Occipital lobe (tissue), 2 donors: Measurements from ENCODE around the gene KIF23. TPM values are rescaled to one million over a fixed set of nuclear protein-coding genes. Genes with fewer than 3 reads are reported as not detected.
A peak's percentile ranks its signal among the peaks of the same experiment; 100 is the strongest.
"Not testable (repeated sequence)": the region's sequence is repeated elsewhere in the genome, so short reads cannot be mapped to it uniquely, and the experiment has no call there.

Experiments used
- DNase-seq: peaks from one replicate; lab custom pipeline; 2025; lab: John Stamatoyannopoulos, UW
- total RNA-seq: library from RNA; depleted of rRNA; stranded (reverse); fragments of >200 nt; gene quantifications from one replicate; pipeline ENCODE4 v1.2.3, GENCODE V29; 2014

The KIF23 gene
- total RNA-seq, result 4.7 TPM

DNA sequence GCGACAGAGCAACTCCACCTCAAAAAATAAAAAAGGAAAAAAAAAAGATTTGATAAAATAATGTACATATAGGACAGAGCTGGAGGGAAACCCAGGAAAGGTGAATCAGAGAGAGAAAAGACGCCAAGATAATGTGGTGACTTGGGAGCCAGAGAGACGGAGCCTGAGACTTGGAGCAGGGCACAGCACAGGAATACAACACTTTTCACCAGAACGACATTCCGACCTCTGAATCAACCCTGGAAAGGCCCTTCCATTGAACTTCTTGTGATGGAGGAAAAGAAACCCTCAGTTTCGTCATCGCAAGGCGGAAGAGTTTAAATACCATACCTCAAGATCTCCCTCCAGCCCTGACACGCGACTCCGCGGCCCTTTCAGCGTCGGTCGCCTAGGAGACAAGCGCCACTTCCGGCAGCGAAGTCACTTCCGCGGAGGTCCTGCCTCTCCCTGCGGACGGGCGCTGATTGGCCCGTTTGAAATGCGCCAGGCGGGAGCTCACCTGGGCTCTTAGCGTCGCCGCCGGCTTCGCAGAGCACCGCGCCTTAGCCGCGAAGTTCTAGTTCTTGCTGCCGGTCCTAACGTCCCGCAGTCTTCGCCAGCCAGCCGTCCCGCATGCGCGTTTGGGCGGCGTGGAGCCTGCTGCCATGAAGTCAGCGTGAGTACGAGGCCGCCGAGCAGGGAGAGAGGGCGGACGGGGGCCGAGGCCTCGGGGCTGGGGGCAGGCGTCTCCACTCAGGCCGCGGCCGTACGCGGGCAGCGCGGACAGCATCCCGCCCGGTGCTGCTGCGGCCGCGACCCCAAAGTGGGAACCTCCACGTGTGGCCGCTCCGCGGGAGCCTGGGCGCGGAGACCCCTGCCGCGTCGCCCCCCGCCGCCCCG lies at the start of gene KIF23:
Gene KIF23 (plus strand): TSS at position 528 of the 879 bp plus-strand sequence. CDS start 117 bp downstream, at position 645.
- peak; percentile 76 for DNase-seq

DNA sequence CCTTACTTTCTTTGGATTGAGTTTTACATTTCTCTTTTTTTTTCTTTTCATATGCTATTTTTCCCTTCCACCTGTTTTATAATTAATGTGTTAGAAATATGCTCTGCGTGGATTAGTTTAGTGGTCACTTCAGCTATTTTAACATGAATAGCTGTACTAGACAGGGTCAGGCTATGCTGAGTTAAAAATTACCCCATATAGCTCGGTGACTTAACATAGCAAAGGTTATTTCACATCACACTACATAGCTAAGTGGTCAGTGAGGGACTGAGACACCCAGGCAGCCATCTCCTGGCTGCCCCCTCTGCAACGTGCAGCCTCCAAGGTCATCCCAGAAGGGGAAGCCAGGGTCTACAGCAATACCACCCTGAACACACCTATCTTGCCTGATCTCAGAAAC lies 46.9 kb upstream of the KIF23 start:
- no peak for DNase-seq

GRCh38 chr15:69369631-69370030 lies 44.5 kb upstream of the KIF23 start:
- DNase-seq, result no peak

- no peak for DNase-seq
Observed at GRCh38 chr15:69373406-69373805, 40.7 kb upstream of the KIF23 start.

- no peak for DNase-seq
Observed at GRCh38 chr15:69375151-69375790, 38.9 kb upstream of the KIF23 start.

DNA sequence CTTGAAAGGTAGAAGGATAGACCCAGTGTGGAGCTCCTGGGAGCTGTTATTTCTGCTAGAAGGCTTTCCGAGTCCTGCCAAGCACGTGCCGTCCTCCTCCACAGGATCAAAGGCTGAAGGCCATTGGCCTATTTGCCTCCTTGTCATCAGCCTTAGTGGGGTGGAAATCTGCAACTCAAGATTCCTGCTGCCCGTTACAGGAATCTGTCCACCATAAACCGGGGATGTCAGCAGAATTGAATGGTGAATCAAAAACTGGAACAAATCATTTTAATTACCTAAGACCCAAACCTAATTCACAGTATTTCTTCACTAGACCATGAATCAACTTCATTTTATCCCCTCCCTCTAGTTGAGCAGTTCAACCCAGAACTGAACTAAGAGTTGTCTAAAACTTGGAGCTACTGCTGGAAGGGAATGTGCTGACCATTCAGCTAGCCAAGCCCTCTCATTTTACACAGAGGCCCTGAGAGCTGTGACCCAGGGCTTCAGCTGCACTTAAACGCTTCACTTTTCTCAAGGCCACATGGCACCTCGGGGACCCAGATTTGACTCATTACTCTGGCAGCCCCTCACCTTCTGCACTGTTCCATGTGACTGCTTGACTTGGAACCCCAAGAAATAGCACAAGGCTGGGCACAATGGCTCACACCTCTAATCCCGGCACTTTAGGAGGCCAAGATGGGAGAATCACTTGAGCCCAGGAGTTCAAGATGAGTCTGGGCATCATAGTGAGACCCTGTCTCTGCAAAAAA lies 36.8 kb upstream of the KIF23 start:
- no peak for DNase-seq

DNA sequence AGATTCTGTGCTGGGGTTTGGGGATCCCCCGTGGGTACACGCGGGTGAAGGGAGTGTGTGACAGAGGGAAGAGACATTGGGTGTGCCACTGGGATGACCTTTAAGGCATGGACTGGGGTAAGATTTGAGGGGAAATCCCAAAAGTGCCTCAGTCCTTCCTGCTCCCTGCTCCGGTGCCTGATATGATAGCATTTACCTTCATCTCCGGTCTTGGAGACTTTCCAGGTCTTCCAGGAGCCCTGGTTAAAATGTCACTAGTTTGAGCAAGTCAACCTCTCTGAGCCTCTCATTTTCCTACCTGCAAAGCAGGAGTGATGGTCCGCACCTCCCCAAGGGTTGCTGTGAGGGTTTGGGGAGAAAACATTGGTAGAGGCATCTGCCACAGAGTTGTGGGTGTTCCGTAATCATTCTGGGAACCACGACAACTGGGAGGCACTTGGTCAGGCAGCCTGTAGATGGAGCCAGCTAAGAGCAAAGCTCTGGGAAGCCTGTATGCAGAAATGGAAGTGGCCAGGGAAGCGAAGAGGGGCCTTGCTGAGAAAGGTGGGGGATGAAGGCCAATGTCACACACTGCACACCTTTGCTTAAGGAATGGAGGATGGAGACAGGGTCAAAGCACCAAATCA lies 33.9 kb upstream of the KIF23 start:
- no peak for DNase-seq

DNA sequence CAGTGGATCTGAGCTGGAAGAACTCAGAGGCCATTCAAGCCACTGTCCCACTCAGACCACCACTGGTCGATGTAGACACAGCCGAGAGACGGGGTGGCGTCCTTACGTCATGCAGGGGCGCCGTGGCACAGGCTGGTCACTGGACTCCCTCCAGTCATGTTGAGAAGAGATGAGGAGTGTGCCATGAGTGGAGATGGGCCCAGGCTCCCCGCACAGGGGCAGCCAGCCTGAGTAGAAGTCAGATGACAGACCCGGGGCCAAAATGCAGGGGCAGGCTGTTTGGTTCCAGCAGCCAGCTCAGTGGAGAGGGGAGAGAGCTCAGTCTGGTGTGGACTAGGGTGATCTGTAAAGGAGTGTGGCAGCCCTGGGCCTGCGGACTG lies 33.4 kb upstream of the KIF23 start:
- DNase-seq, result no peak

DNA sequence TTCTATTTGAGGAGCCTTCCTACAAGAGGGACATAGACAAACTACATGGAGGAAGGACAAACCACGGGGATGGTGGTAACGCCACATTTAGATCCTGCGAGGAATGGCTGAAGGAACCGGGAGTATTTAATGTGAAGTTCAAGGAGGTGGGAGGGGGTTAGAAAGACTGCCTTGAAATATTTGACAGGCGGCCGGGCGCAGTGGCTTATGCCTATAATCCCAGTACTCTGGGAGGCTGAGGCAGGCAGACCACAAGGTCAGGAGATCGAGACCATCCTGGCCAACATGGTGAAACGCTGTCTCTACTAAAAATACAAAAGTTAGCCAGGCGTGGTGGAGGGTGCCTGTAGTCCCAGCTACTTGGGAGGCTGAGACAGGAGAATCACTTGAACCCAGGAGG lies 32.0 kb upstream of the KIF23 start:
- DNase-seq, result not testable (repeated sequence)

- DNase-seq, result not testable (repeated sequence)
Observed at GRCh38 chr15:69384066-69384465, 30.1 kb upstream of the KIF23 start.

- no peak for DNase-seq
Observed at GRCh38 chr15:69384626-69385598, 29.2 kb upstream of the KIF23 start.

DNA sequence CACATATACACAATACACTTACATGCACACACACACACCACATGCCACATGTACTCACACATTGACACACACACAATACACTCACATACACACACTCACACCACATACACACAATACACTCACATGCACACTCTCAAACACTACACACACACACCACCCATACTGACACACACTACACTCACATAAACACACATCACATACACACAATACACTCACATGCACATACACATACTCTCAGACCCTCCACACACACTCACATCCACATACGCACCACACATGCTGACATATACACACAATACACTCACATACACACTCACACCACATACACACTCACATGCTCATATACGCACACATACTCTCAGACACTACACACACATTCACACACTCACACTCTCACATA lies 28.3 kb upstream of the KIF23 start:
- DNase-seq, result no peak

GRCh38 chr15:69386284-69386683 lies 27.9 kb upstream of the KIF23 start:
- DNase-seq, result no peak

DNA sequence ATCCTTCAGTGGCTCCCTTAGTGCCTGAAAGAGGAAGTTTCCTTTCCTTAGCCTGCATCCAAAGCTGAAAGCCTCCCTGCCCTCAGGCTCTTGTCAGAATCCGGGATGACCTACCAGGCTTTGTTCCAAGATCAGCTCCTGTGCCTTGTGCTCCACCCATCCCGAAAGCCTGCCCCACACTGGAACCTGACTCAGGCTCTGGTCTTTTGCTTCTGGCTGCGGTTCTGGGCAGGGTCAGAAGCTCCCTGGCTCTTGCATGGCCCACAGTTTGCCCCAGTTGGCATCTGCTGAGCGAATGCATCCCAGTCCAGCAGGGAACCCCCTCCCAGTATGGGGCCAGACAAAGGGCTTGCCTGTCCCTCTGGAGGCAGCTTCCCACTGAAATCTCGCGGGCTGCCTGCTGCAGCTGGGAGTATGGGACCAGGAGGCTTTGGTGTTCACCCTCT lies 25.9 kb upstream of the KIF23 start:
- no peak for DNase-seq

DNA sequence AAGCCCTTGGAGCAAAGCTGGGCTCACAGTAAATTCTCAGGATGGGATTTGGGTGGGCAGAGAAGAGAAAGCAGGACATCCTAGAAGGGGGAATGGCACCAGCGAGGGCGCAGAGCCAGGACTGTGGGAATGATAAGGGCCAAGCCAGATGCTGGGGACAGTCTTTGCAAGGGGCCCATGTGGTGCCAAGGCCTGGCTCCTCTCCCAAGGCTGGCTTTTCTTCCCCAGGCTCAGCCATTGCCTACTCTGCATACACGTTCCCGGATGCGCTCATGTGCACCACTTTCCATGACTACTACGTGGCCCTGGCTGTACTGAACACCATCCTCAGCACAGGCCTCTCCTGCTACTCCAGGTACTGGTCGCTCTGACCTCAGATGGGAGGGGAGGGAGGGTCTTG lies 24.7 kb upstream of the KIF23 start:
- no peak for DNase-seq

- no peak for DNase-seq
Observed at GRCh38 chr15:69390575-69390974, 23.6 kb upstream of the KIF23 start.

DNA sequence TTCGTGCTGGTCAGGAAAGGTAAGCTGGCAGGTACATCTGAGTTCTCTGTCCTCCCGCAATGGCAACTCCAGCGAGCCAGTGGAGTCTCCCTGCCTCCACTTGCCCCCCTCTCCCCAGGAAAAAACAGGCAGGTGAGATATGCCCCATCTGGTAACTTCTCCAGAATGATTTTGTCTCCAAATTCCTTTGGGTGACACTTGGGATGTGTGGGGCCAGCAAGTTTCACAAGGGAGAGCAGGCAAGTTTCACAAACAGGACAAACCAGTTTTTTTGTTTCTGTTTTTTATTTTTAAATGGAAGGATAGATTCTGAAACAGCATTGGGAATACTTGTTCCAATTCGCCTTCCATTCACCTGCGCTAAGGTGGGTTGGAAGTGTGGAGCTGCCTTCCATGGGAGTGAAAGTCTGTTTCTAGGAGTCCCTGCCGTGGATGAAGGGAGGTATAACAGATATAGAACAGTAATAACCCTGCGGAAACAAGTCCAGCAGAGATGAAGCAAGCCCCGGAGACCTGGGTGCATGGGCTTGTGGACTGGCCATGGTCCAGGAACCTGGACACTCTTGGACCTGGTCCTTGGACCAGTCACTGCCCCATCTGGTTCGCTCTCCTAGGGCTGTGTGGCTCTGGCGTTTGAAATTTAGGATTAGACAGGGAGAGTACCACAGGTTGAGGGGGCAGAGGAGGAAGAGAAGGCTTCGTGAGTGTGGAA lies 22.9 kb upstream of the KIF23 start:
- no peak for DNase-seq

DNA sequence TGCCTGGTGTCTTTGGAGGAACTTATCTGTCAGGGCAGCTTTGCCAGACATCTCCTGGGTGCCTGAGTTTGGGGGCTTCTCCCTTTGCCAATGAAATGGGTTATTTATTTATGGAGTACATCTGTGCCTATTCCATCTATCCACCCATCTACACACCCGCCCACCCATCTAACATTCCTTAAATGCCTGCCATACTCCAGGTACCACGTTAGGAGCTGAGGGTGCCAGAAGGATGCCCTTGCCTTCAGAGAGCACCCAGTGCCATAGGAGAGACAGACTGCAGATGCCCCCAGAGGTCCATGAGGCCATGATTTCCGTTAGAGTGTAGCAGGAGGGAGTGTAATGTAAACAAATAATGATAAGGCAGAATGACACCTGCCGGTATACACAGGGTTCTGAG lies 21.8 kb upstream of the KIF23 start:
- no peak for DNase-seq

DNA sequence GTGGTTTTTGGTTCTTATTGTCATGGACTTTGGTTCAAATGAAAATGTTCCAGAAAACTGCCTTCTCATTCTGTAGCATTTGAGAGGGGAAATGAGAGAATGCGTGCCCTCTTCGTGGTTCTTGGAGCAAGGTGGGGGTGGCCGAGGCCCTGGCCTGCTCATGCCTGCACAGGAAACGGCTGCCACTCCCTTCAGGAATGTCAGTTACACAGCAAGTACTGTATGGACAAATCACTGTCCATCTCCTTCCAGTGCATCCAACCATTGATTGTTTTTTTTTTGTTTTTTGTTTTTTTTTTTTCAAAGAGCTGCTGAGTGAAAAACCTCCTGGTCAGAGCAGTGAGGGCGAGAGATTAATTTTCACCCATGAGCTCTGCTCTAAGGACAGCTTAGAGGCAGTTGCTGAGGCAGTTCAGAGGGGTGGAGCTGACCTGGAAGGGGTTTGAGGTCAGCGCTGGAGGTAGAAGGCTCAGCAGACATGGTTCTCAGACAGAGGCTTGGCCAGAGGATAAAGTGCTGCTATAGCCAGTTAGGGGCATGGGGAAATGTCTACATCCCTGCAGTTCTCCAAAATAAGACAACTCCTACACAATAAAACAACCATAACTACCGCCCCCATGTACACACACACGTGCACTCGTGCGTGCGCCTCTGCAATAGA lies 20.2 kb upstream of the KIF23 start:
- DNase-seq, result no peak
